HEK293T (cell line): Measurements from ENCODE around the gene USP24.

Source experiments
- CTCF ChIA-PET: fragments of 350-600 bp; formaldehyde crosslinking; extraction: SDS; loops from one replicate; lab custom pipeline; 2021; ENCODE audit warnings: antibody characterized with exemption, inconsistent platforms; lab: Yijun Ruan, JAX
- POLR2A ChIA-PET: fragments of 350-600 bp; formaldehyde crosslinking; extraction: SDS; loops from one replicate; lab custom pipeline; 2020; ENCODE audit warnings: antibody characterized with exemption, inconsistent platforms; lab: Yijun Ruan, JAX
- DNase-seq: peaks from one replicate; pipeline ENCODE4 v3.0.0; 2012; ENCODE audit warnings: mixed read lengths; ENCODE audit errors: extremely low spot score
- ARNT ChIP-seq: fragments of 450-650 bp; IDR thresholded peaks from 2 replicates; pipeline ENCODE4 v1.6.1; 2017; ENCODE audit warnings: mild to moderate bottlenecking
- BHLHE40 ChIP-seq: fragments of 450-650 bp; IDR thresholded peaks from 2 replicates; pipeline ENCODE4 v1.6.1; 2016; ENCODE audit warnings: mild to moderate bottlenecking, moderate library complexity, borderline replicate concordance
- CTBP1 ChIP-seq: fragments of 450-650 bp; IDR thresholded peaks from 2 replicates; pipeline ENCODE4 v1.6.1; 2016; ENCODE audit warnings: borderline replicate concordance
- ELF4 ChIP-seq: fragments of 450-650 bp; IDR thresholded peaks from 2 replicates; pipeline ENCODE4 v1.6.1; 2017; ENCODE audit warnings: antibody characterized with exemption
- FOXA1 ChIP-seq: fragments of 450-650 bp; IDR thresholded peaks from 2 replicates; pipeline ENCODE4 v1.6.1; 2016; ENCODE audit warnings: mild to moderate bottlenecking
- FOXK2 ChIP-seq: fragments of 450-650 bp; IDR thresholded peaks from 2 replicates; pipeline ENCODE4 v1.6.1; 2016; ENCODE audit warnings: mild to moderate bottlenecking
- FOXM1 ChIP-seq: fragments of 450-650 bp; IDR thresholded peaks from 2 replicates; pipeline ENCODE4 v1.6.1; 2017; ENCODE audit warnings: mild to moderate bottlenecking, borderline replicate concordance
- HDGF ChIP-seq: fragments of 450-650 bp; IDR thresholded peaks from 2 replicates; pipeline ENCODE4 v1.6.1; 2017; ENCODE audit warnings: antibody characterized with exemption, borderline replicate concordance
- L3MBTL2 ChIP-seq: fragments of 450-650 bp; conservative IDR thresholded peaks from 2 replicates; pipeline ENCODE4 v1.6.1; 2016; ENCODE audit warnings: mild to moderate bottlenecking
- LEF1 ChIP-seq: fragments of 450-650 bp; IDR thresholded peaks from 2 replicates; pipeline ENCODE4 v1.6.1; 2017; ENCODE audit warnings: mild to moderate bottlenecking, borderline replicate concordance
- NFRKB ChIP-seq: fragments of 450-650 bp; IDR thresholded peaks from 2 replicates; pipeline ENCODE4 v1.6.1; 2016; ENCODE audit warnings: mild to moderate bottlenecking, moderate library complexity
- SP1 ChIP-seq: fragments of 450-650 bp; IDR thresholded peaks from 2 replicates; pipeline ENCODE4 v1.6.1; 2017
- SUZ12 ChIP-seq: fragments of 450-650 bp; IDR thresholded peaks from 2 replicates; pipeline ENCODE4 v1.6.1; 2016; ENCODE audit warnings: mild to moderate bottlenecking
- TARDBP ChIP-seq: fragments of 450-650 bp; IDR thresholded peaks from 2 replicates; pipeline ENCODE4 v1.6.1; 2016
- ZNF384 ChIP-seq: fragments of 450-650 bp; IDR thresholded peaks from 2 replicates; pipeline ENCODE4 v1.6.1; 2016
- TF ChIP-seq, protein P1 (sequence below): fragments of 450-650 bp; IDR thresholded peaks from 2 replicates; pipeline ENCODE4 v1.6.1; 2016

The USP24 gene

GRCh38 chr1:55154616-55155015 is 60.5 kb downstream of the USP24 start:
- DNase-seq, result no peak
- TF ChIP-seq BHLHE40, result no peak
- TF ChIP-seq SUZ12, result no peak
- TF ChIP-seq SP1, result no peak
- TF ChIP-seq FOXM1, result no peak
- no peak for TF ChIP-seq FOXA1
- TF ChIP-seq NFRKB, result no peak
- no peak for TF ChIP-seq TARDBP
- no peak for TF ChIP-seq LEF1
- TF ChIP-seq ELF4, result no peak
- CTCF ChIA-PET, result no interaction called here
- POLR2A ChIA-PET, result no interaction called here

- TF ChIP-seq CTBP1 (no peak), HDGF (no peak), ZNF384 (no peak), BHLHE40 (no peak), ARNT (no peak), FOXA1 (no peak), L3MBTL2 (no peak), LEF1 (no peak), TARDBP (no peak), SUZ12 (no peak), ELF4 (no peak)
- TF ChIP-seq, protein P1, sequence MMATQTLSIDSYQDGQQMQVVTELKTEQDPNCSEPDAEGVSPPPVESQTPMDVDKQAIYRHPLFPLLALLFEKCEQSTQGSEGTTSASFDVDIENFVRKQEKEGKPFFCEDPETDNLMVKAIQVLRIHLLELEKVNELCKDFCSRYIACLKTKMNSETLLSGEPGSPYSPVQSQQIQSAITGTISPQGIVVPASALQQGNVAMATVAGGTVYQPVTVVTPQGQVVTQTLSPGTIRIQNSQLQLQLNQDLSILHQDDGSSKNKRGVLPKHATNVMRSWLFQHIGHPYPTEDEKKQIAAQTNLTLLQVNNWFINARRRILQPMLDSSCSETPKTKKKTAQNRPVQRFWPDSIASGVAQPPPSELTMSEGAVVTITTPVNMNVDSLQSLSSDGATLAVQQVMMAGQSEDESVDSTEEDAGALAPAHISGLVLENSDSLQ, result no peak
- DNase-seq, result no peak
- POLR2A ChIA-PET, result no interaction called here
- CTCF ChIA-PET, result no interaction called here
Observed at GRCh38 chr1:55153031-55153430, 62.1 kb downstream of the USP24 start.

- CTCF ChIA-PET, result no interaction called here
- TF ChIP-seq FOXM1 (no peak), LEF1 (no peak), NFRKB (no peak), SUZ12 (no peak), TARDBP (no peak), ZNF384 (no peak), FOXA1 (no peak), FOXK2 (no peak), ARNT (no peak), CTBP1 (no peak)
- TF ChIP-seq, protein P1, result no peak
- POLR2A ChIA-PET, result no interaction called here
- no peak for DNase-seq
Observed at GRCh38 chr1:55150880-55151588, 64.1 kb downstream of the USP24 start.

- DNase-seq, result no peak
- POLR2A ChIA-PET, result no interaction called here
- TF ChIP-seq NFRKB (no peak), BHLHE40 (no peak), SUZ12 (no peak), FOXK2 (no peak), CTBP1 (no peak), L3MBTL2 (no peak), LEF1 (no peak), HDGF (no peak), ARNT (no peak), SP1 (no peak), FOXM1 (no peak), ZNF384 (no peak), TARDBP (no peak), ELF4 (no peak), FOXA1 (no peak)
- TF ChIP-seq, protein P1, result no peak
- CTCF ChIA-PET, result interaction anchor here (0.7 kb wide), 1 partner anchor 63 kb away, joined by 4 read pairs; no protein-coding TSS in a partner anchor
Observed at GRCh38 chr1:55148676-55149075, 66.5 kb downstream of the USP24 start.

GRCh38 chr1:55147524-55147923 is 67.6 kb downstream of the USP24 start:
- ChIA-PET CTCF (no interaction called here), POLR2A (no interaction called here)
- DNase-seq, result no peak
- TF ChIP-seq SP1, result no peak
- TF ChIP-seq NFRKB, result no peak
- no peak for TF ChIP-seq TARDBP
- TF ChIP-seq BHLHE40, result no peak
- no peak for TF ChIP-seq LEF1
- no peak for TF ChIP-seq ELF4
- TF ChIP-seq, protein P1, result no peak
- TF ChIP-seq HDGF, result no peak
- no peak for TF ChIP-seq FOXA1
- TF ChIP-seq L3MBTL2, result no peak

DNA sequence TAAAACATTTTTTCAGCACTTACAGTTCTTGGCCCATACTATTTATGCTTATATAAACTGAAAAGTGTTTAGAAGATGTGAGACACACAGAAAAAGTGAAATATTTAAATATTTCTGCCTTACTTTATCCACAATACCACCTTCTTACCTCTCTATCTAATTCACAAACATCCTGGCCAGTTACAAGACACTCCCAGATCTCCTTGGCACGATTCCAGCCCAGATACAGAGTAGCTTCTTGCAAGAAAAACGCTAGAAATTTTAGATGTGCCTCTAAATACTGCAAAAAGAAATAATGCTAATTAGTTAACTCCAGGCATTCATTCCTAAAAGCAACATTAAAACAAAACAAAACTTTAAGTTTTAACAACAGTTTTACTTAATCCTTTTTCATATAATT is 68.4 kb downstream of the USP24 start:
- no peak for DNase-seq
- ChIA-PET POLR2A (no interaction called here), CTCF (no interaction called here)
- TF ChIP-seq ELF4 (no peak), NFRKB (no peak), FOXK2 (no peak), ZNF384 (no peak), BHLHE40 (no peak), FOXM1 (no peak), CTBP1 (no peak), FOXA1 (no peak), ARNT (no peak), SP1 (no peak)
